H9 (cell line): ENCODE data around the gene PGA4. TPM values are rescaled to one million over a fixed set of nuclear protein-coding genes. Genes with fewer than 3 reads are reported as not detected.

ENCODE experiments used
- DNase-seq: peaks from one replicate; pipeline ENCODE4 v3.0.0-alpha.2; 2017
- H2AFZ ChIP-seq: one replicate; pipeline ENCODE4 v1.6.1; 2013; ENCODE audit warnings: mild to moderate bottlenecking, low read length, control low read depth, moderate library complexity
- H2AK5ac ChIP-seq: 2 replicates; pipeline ENCODE4 v1.6.1; 2013; ENCODE audit warnings: low read length, control low read depth, mixed read lengths; ENCODE audit not compliant: insufficient read length
- H2BK120ac ChIP-seq: one replicate; pipeline ENCODE4 v1.6.1; 2013; ENCODE audit warnings: low read depth, mild to moderate bottlenecking, low read length, control low read depth, inconsistent platforms; ENCODE audit not compliant: poor library complexity, severe bottlenecking
- H2BK12ac ChIP-seq: 2 replicates; pipeline ENCODE4 v1.6.1; 2013; ENCODE audit warnings: low read length, control low read depth, mixed read lengths, low read depth; ENCODE audit not compliant: insufficient read length
- H2BK15ac ChIP-seq: 2 replicates; pipeline ENCODE4 v1.6.1; 2013; ENCODE audit warnings: low read depth, low read length, control low read depth
- H2BK20ac ChIP-seq: one replicate; pipeline ENCODE4 v1.6.1; 2013; ENCODE audit warnings: low read depth, mild to moderate bottlenecking, low read length, control low read depth, inconsistent platforms; ENCODE audit not compliant: poor library complexity, severe bottlenecking
- H2BK5ac ChIP-seq: 2 replicates; pipeline ENCODE4 v1.6.1; 2013; ENCODE audit warnings: low read length, control low read depth, mixed read lengths; ENCODE audit not compliant: insufficient read length
- H3K14ac ChIP-seq: 2 replicates; pipeline ENCODE4 v1.6.1; 2013; ENCODE audit warnings: low read length, control low read depth; ENCODE audit not compliant: insufficient read depth
- H3K18ac ChIP-seq: 2 replicates; pipeline ENCODE4 v1.6.1; 2013; ENCODE audit warnings: low read depth, mild to moderate bottlenecking, mixed read lengths, low read length, control low read depth; ENCODE audit not compliant: insufficient read length
- H3K23ac ChIP-seq: 2 replicates; pipeline ENCODE4 v1.6.1; 2013; ENCODE audit warnings: low read length, control low read depth, mixed read lengths, low read depth; ENCODE audit not compliant: insufficient read length
- H3K23me2 ChIP-seq: 2 replicates; pipeline ENCODE4 v1.6.1; 2013; ENCODE audit warnings: low read depth, mild to moderate bottlenecking, mixed read lengths, low read length, control low read depth; ENCODE audit not compliant: insufficient read length, poor library complexity, severe bottlenecking
- H3K27ac ChIP-seq: 2 replicates; pipeline ENCODE4 v1.5.1; 2013; ENCODE audit warnings: low read length, control low read depth, mixed read lengths, low read depth; ENCODE audit not compliant: insufficient read length
- H3K27me3 ChIP-seq: 2 replicates; pipeline ENCODE4 v1.6.1; 2013; ENCODE audit warnings: low read length, control low read depth, inconsistent platforms; ENCODE audit not compliant: insufficient read depth
- H3K4ac ChIP-seq: 2 replicates; pipeline ENCODE4 v1.6.1; 2013; ENCODE audit warnings: low read depth, mild to moderate bottlenecking, control low read depth, inconsistent platforms, low read length, moderate library complexity
- H3K4me1 ChIP-seq: 2 replicates; pipeline ENCODE4 v1.6.1; 2013; ENCODE audit warnings: low read length, control low read depth, inconsistent platforms; ENCODE audit not compliant: insufficient read depth
- H3K4me2 ChIP-seq: 2 replicates; pipeline ENCODE4 v1.6.1; 2013; ENCODE audit warnings: low read length, control low read depth, mixed read lengths; ENCODE audit not compliant: insufficient read length, insufficient read depth
- H3K56ac ChIP-seq: 2 replicates; pipeline ENCODE4 v1.6.1; 2013; ENCODE audit warnings: low read depth, mild to moderate bottlenecking, mixed read lengths, low read length, control low read depth; ENCODE audit not compliant: insufficient read length
- H3K79me1 ChIP-seq: 2 replicates; pipeline ENCODE4 v1.6.1; 2013; ENCODE audit warnings: low read depth, mild to moderate bottlenecking, moderate library complexity, low read length, control low read depth, inconsistent platforms; ENCODE audit not compliant: insufficient read depth, poor library complexity, severe bottlenecking
- H3K79me2 ChIP-seq: 2 replicates; pipeline ENCODE4 v1.6.1; 2013; ENCODE audit warnings: low read length, control low read depth, inconsistent platforms; ENCODE audit not compliant: insufficient read depth
- H3K9ac ChIP-seq: 2 replicates; pipeline ENCODE4 v1.6.1; 2013; ENCODE audit warnings: low read length, control low read depth, mixed read lengths; ENCODE audit not compliant: insufficient read length; ENCODE audit errors: extremely low read depth
- H3K9me3 ChIP-seq: one replicate; pipeline ENCODE4 v1.6.1; 2013; ENCODE audit warnings: low read depth, low read length, inconsistent platforms; ENCODE audit not compliant: control insufficient read depth
- H3T11ph ChIP-seq: one replicate; pipeline ENCODE4 v1.6.1; 2013; ENCODE audit warnings: mild to moderate bottlenecking, low read length, control low read depth, inconsistent platforms
- H4K20me1 ChIP-seq: one replicate; pipeline ENCODE4 v1.6.1; 2013; ENCODE audit not compliant: control insufficient read depth, insufficient read length, insufficient read depth
- H4K5ac ChIP-seq: 2 replicates; pipeline ENCODE4 v1.6.1; 2013; ENCODE audit warnings: low read depth, mild to moderate bottlenecking, mixed read lengths, low read length, control low read depth; ENCODE audit not compliant: insufficient read length
- H4K8ac ChIP-seq: replicated peaks from 2 replicates; pipeline ENCODE4 v1.6.1; 2013; ENCODE audit warnings: low read length, control low read depth, mixed read lengths, low read depth; ENCODE audit not compliant: insufficient read length
- H4K91ac ChIP-seq: 2 replicates; pipeline ENCODE4 v1.6.1; 2013; ENCODE audit warnings: low read depth, mild to moderate bottlenecking, moderate library complexity, mixed read lengths, low read length, control low read depth; ENCODE audit not compliant: insufficient read length
- H3K27ac Mint-ChIP-seq, 3 experiments: 2 replicates in 2 of 3; 3 replicates in 1 of 3; pipeline ENCODE4 v1.8.0; 2020 to 2021; ENCODE audit warnings: mixed read lengths in 3 of 3, mild to moderate bottlenecking in 1 of 3, moderate library complexity in 1 of 3
- H3K27me3 Mint-ChIP-seq: 2 replicates; pipeline ENCODE4 v1.8.0; 2021; ENCODE audit warnings: low read depth, mild to moderate bottlenecking, moderate library complexity, mixed read lengths
- H3K36me3 Mint-ChIP-seq, 3 experiments: 2 replicates in 2 of 3; 3 replicates in 1 of 3; pipeline ENCODE4 v1.8.0; 2020 to 2021; ENCODE audit warnings: low read depth in 3 of 3, mixed read lengths in 3 of 3; ENCODE audit not compliant: insufficient read depth in 1 of 3
- H3K4me1 Mint-ChIP-seq, 2 experiments: 2 replicates each; pipeline ENCODE4 v1.8.0; 2020; ENCODE audit warnings: mixed read lengths in 2 of 2
- H3K4me3 Mint-ChIP-seq, 2 experiments: 2 replicates in 1 of 2; 3 replicates in 1 of 2; pipeline ENCODE4 v1.8.0; 2020 to 2021; ENCODE audit warnings: mild to moderate bottlenecking in 2 of 2, mixed read lengths in 2 of 2, moderate library complexity in 1 of 2
- H3K9me3 Mint-ChIP-seq, 2 experiments: 2 replicates in 1 of 2; 3 replicates in 1 of 2; pipeline ENCODE4 v1.8.0; 2020; ENCODE audit warnings: mild to moderate bottlenecking in 2 of 2, mixed read lengths in 2 of 2, moderate library complexity in 1 of 2
- WGBS: extraction: QIAGEN DNeasy Blood & Tissue Kit; methylation state at CpG from one replicate; pipeline ENCODE4 v1.1.7; 2013; ENCODE audit warnings: missing lambda C conversion rate, low lambda C conversion rate, mixed read lengths; ENCODE audit not compliant: insufficient read length; ENCODE audit errors: extremely low coverage; 5-methylcytosine and 5-hydroxymethylcytosine counted together
- total RNA-seq: library from RNA; stranded (reverse); gene quantifications from 2 replicates; pipeline ENCODE4 v1.2.1, GENCODE V29; 2021
- TF ChIP-seq, protein P1 (sequence below): fragments of 200-600 bp; sonication (generic); conservative IDR thresholded peaks from 3 replicates; pipeline ENCODE4 v1.8.0; 2021; ENCODE audit warnings: antibody characterized with exemption, mild to moderate bottlenecking

Gene PGA4
- total RNA-seq, 1 experiment from 2014 or later, result not detected

DNA sequence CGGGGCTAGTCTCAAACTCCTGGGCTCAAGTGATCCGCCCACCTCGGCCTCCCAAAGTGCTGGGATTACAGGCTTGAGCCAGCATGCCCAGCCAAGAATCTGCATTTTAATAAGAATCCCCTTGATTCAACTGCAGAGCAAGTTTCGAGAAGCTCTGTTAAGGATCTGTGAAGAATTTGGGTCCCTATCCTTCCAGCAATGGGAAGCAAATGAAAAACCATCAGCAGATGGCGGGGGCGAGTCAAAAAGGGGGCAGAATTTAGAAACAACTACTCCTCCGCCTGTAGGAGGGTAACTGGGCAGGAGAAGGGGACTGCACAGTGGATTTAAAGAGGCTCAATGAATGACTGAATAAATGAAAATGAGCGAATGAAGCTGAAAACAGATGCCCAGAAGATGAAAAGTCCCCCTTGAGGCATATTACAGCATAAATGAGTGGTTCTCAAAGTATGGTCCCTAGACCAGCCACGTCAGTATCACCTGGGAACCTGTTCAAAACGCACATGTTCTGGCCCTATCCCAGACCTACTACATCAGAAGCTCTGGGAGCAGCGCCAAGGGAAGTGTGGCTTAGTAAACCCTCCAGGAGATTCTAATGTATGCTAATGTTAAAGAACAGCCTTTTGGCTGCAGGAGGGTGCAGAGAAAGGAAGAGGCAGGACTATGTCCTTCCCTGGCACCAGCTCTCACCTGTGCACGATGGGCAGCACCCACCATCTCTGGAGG lies 58.0 kb downstream of the PGA4 start:
- no peak overlapping the region for H2BK120ac ChIP-seq
- H3T11ph ChIP-seq, result no peak overlapping the region
- H3K23ac ChIP-seq, result no peak overlapping the region
- no peak overlapping the region for H2AFZ ChIP-seq
- Mint-ChIP-seq H3K9me3 (no peaks in the 10 kb centered on the region; a peak in 1 of 5 replicates), H3K4me3 (peak overlapping the region in 1 of 2 experiments; percentile 36; a peak in 1 of 5 replicates), H3K27me3 (peaks cover 22% of the 10 kb centered on the region), H3K27ac (peak overlapping the region in 1 of 3 experiments; percentile 17; a peak in 2 of 7 replicates), H3K4me1 (peaks cover 27 to 42% of the 10 kb centered on the region in 2 experiments), H3K36me3 (peaks cover 2 to 71% (median 10%) of the 10 kb centered on the region in 3 experiments; a peak in 4 of 7 replicates)
- no peak for DNase-seq
- H3K56ac ChIP-seq, result no peak overlapping the region
- no peaks in the 10 kb centered on the region for H3K79me1 ChIP-seq
- H3K4me1 ChIP-seq, result no peaks in the 10 kb centered on the region; the same call in 1 of the 2 replicates
- no peak overlapping the region for H3K9ac ChIP-seq
- H3K27me3 ChIP-seq, result 0 out of 2 replicates have a peak, but pooled peaks cover 2% of the 10 kb centered on the region
- H4K5ac ChIP-seq, result no peak overlapping the region
- no peak overlapping the region for H3K4me2 ChIP-seq
- H3K79me2 ChIP-seq, result no peaks in the 10 kb centered on the region
- no peak overlapping the region for H2BK5ac ChIP-seq
- no peak overlapping the region for H2BK15ac ChIP-seq
- WGBS, result no CpG with 5 or more reads among the region's 12 CpGs
- no peaks in the 10 kb centered on the region for H4K20me1 ChIP-seq
- H3K14ac ChIP-seq, result no peak overlapping the region
- no peak overlapping the region for H3K4ac ChIP-seq
- H4K91ac ChIP-seq, result no peak overlapping the region
- H3K18ac ChIP-seq, result no peak overlapping the region
- H2AK5ac ChIP-seq, result no peak overlapping the region
- no peak overlapping the region for H2BK20ac ChIP-seq
- H4K8ac ChIP-seq, result no peak overlapping the region
- TF ChIP-seq, protein P1, sequence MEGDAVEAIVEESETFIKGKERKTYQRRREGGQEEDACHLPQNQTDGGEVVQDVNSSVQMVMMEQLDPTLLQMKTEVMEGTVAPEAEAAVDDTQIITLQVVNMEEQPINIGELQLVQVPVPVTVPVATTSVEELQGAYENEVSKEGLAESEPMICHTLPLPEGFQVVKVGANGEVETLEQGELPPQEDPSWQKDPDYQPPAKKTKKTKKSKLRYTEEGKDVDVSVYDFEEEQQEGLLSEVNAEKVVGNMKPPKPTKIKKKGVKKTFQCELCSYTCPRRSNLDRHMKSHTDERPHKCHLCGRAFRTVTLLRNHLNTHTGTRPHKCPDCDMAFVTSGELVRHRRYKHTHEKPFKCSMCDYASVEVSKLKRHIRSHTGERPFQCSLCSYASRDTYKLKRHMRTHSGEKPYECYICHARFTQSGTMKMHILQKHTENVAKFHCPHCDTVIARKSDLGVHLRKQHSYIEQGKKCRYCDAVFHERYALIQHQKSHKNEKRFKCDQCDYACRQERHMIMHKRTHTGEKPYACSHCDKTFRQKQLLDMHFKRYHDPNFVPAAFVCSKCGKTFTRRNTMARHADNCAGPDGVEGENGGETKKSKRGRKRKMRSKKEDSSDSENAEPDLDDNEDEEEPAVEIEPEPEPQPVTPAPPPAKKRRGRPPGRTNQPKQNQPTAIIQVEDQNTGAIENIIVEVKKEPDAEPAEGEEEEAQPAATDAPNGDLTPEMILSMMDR, result 0 out of 3 replicates have a peak, but pooled peaks have one; percentile 23
- no peaks in the 10 kb centered on the region for H3K9me3 ChIP-seq
- H3K27ac ChIP-seq, result no peak overlapping the region
- H2BK12ac ChIP-seq, result no peak overlapping the region
- no peaks in the 10 kb centered on the region for H3K23me2 ChIP-seq
